Gastrocnemius medialis (tissue), 4 donors: Measurements from ENCODE around the gene PPP1R12B. TPM values are rescaled to one million over a fixed set of nuclear protein-coding genes. Genes with fewer than 3 reads are reported as not detected.
"Not testable (repeated sequence)": the region's sequence is repeated elsewhere in the genome, so short reads cannot be mapped to it uniquely, and the experiment has no call there.

Source experiments
- ATAC-seq, 2 donors: fragments of 150-250 bp; one replicate each; pipeline ENCODE4 v1.9.1; 2016
- DNase-seq, 2 donors: peaks; one replicate each; pipeline ENCODE4 v3.0.0-alpha.2; 2019
- H3K27ac ChIP-seq, 4 donors: fragments of 200-600 bp; sonication (generic); 1 replicate in 1 of 4; 2 replicates in 3 of 4; pipeline ENCODE4 v1.5.1; 2016 to 2018; ENCODE audit warnings: mild to moderate bottlenecking in 2 of 4, moderate library complexity in 1 of 4
- H3K27me3 ChIP-seq, 3 donors: fragments of 200-600 bp; sonication (generic) in 2 of 3; 1 replicate in 1 of 3; 2 replicates in 2 of 3; pipeline versions ENCODE4 v1.5.1 to v1.6.0; 2016 to 2019; ENCODE audit warnings: mild to moderate bottlenecking in 1 of 3, moderate library complexity in 1 of 3
- H3K36me3 ChIP-seq, 2 donors: fragments of 200-600 bp; sonication (generic) in 1 of 2; one replicate each; pipeline ENCODE4 v1.5.1; 2017 to 2018
- H3K4me1 ChIP-seq, 2 donors: fragments of 200-600 bp; sonication (generic) in 1 of 2; one replicate each; pipeline ENCODE4 v1.5.1; 2016 to 2017; ENCODE audit warnings: mild to moderate bottlenecking in 2 of 2
- H3K4me3 ChIP-seq, 4 donors: fragments of 200-600 bp; sonication (generic) in 3 of 4; 1 replicate in 1 of 4; 2 replicates in 3 of 4; pipeline ENCODE4 v1.5.1; 2016 to 2019; ENCODE audit warnings: mild to moderate bottlenecking in 2 of 4
- H3K9me3 ChIP-seq, 3 donors: fragments of 200-600 bp; sonication (generic) in 2 of 3; 1 replicate in 1 of 3; 2 replicates in 2 of 3; pipeline ENCODE4 v1.5.1; 2016 to 2019
- CTCF ChIP-seq, 5 experiments: fragments of 450-650 bp in 3 of 5; fragments of 200-600 bp in 2 of 5; sonication (generic) in 2 of 5; IDR thresholded peaks in 4 of 5; conservative IDR thresholded peaks in 1 of 5; 1 replicate in 4 of 5; 2 replicates in 1 of 5; pipeline ENCODE4 v1.5.1; 2016 to 2019; ENCODE audit warnings: antibody characterized with exemption in 5 of 5, mild to moderate bottlenecking in 3 of 5, moderate library complexity in 3 of 5
- POLR2A ChIP-seq, 2 donors: fragments of 450-650 bp; IDR thresholded peaks; one replicate each; pipeline ENCODE4 v1.6.1; 2017; ENCODE audit warnings: antibody characterized with exemption in 2 of 2, mild to moderate bottlenecking in 2 of 2, moderate library complexity in 2 of 2
- in situ Hi-C, 4 donors: fragments of 200-750 bp; cut with MboI; loops; one replicate each; pipeline versions ENCODE4 v1.15.0 to v1.8.0; 2017; ENCODE audit warnings: low sequenced_read_pairs in 4 of 4
- intact Hi-C: fragments of 100-400 bp; cut with DNase I; formaldehyde crosslinking; loops from one replicate; pipeline ENCODE4 v1.15.1; 2023; ENCODE audit warnings: low total_unique reads
- total RNA-seq, 4 donors: library from RNA; depleted of rRNA; stranded (reverse); fragments of >200 nt; gene quantifications; one replicate each; pipeline versions ENCODE4 v1.1.0 to v1.2.3, GENCODE V29; 2016

Gene PPP1R12B
- total RNA-seq, 4 donors from 2014 or later = 127 to 207 (median 139) TPM

- intact Hi-C loops, H3K27me3 ChIP-seq, H3K36me3 ChIP-seq, H3K4me3 ChIP-seq, H3K27ac ChIP-seq, DNase-seq, H3K9me3 ChIP-seq, in situ Hi-C loops, ATAC-seq: not testable (repeated sequence)
- H3K4me1 ChIP-seq = peaks cover 5 to 21% of the 10 kb centered on the region in 2 donors
Observed at GRCh38 chr1:202513875-202514274, 165.4 kb downstream of the PPP1R12B start.

- no peak overlapping the region for H3K27ac ChIP-seq
- in situ Hi-C loops = no loop called here
- peaks cover 18 to 37% of the 10 kb centered on the region in 2 donors for H3K4me1 ChIP-seq
- H3K36me3 ChIP-seq = no peaks in the 10 kb centered on the region
- no peak overlapping the region for H3K4me3 ChIP-seq
- TF ChIP-seq POLR2A (IDR thresholded peaks at IDR 0.05) = no peak
- TF ChIP-seq CTCF (IDR thresholded peaks at IDR 0.05 in 4 of 5, conservative IDR thresholded peaks at IDR 0.05 in 1 of 5) = no peak
- no peak for DNase-seq
- H3K27me3 ChIP-seq = no peaks in the 10 kb centered on the region
- ATAC-seq = no peak
- intact Hi-C loops = no loop called here
- no peaks in the 10 kb centered on the region for H3K9me3 ChIP-seq
Observed at GRCh38 chr1:202516434-202516877, 168.0 kb downstream of the PPP1R12B start.

GRCh38 chr1:202517146-202517545, 168.6 kb downstream of the PPP1R12B start:
- in situ Hi-C loops, H3K27ac ChIP-seq: not testable (repeated sequence)

GRCh38 chr1:202518180-202518579, 169.7 kb downstream of the PPP1R12B start:
- DNase-seq, H3K4me3 ChIP-seq, H3K27ac ChIP-seq, in situ Hi-C loops, H3K27me3 ChIP-seq, intact Hi-C loops, ATAC-seq, H3K36me3 ChIP-seq, H3K9me3 ChIP-seq: not testable (repeated sequence)
- peaks cover 18 to 37% of the 10 kb centered on the region in 2 donors for H3K4me1 ChIP-seq

More at GRCh38 chr1:202517146-202517545, 168.6 kb downstream of the PPP1R12B start:
- ATAC-seq, H3K36me3 ChIP-seq, H3K4me3 ChIP-seq, intact Hi-C loops, H3K27me3 ChIP-seq, DNase-seq, H3K9me3 ChIP-seq: not testable (repeated sequence)
- H3K4me1 ChIP-seq = peaks cover 18 to 37% of the 10 kb centered on the region in 2 donors

- H3K27ac ChIP-seq, H3K36me3 ChIP-seq, ATAC-seq, H3K4me3 ChIP-seq, DNase-seq, H3K27me3 ChIP-seq, intact Hi-C loops, in situ Hi-C loops, H3K9me3 ChIP-seq: not testable (repeated sequence)
- H3K4me1 ChIP-seq = peaks cover 18 to 37% of the 10 kb centered on the region in 2 donors
Observed at GRCh38 chr1:202518905-202519304, 170.4 kb downstream of the PPP1R12B start.

- H3K36me3 ChIP-seq, H3K27me3 ChIP-seq, DNase-seq, H3K9me3 ChIP-seq, intact Hi-C loops, in situ Hi-C loops, H3K4me3 ChIP-seq, ATAC-seq: not testable (repeated sequence)
- H3K27ac ChIP-seq = peak overlapping the region in 1 of 4 donors; percentile 35
- H3K4me1 ChIP-seq = peaks cover 18 to 42% of the 10 kb centered on the region in 2 donors
Observed at GRCh38 chr1:202520129-202520856, 171.8 kb downstream of the PPP1R12B start.

- H3K36me3 ChIP-seq, H3K27ac ChIP-seq, H3K4me3 ChIP-seq, intact Hi-C loops, ATAC-seq, in situ Hi-C loops, H3K9me3 ChIP-seq, DNase-seq, H3K27me3 ChIP-seq: not testable (repeated sequence)
- peaks cover 21 to 47% of the 10 kb centered on the region in 2 donors for H3K4me1 ChIP-seq
Observed at GRCh38 chr1:202520857-202521216, 172.3 kb downstream of the PPP1R12B start.

GRCh38 chr1:202521484-202521883, 173.0 kb downstream of the PPP1R12B start:
- ATAC-seq, in situ Hi-C loops, H3K4me3 ChIP-seq, H3K36me3 ChIP-seq, H3K27ac ChIP-seq, DNase-seq, intact Hi-C loops, H3K9me3 ChIP-seq, H3K27me3 ChIP-seq: not testable (repeated sequence)
- H3K4me1 ChIP-seq = peaks cover 26 to 54% of the 10 kb centered on the region in 2 donors
